ENCODE measurements around the gene OPN5.

GRCh38 chr6:47801984-47802383, 20.2 kb downstream of the OPN5 start:
- TF ChIP-seq POLR2A (IDR thresholded peaks at IDR 0.05; ENCODE audit: low read length) (no peak), GATA1 (IDR thresholded peaks at IDR 0.05; ENCODE audit: low read depth, low read length) (no peak)

All from erythroblast (primary cell).